ENCODE data around the gene ZEB1. TPM values are rescaled to one million over a fixed set of nuclear protein-coding genes. Genes with fewer than 3 reads are reported as not detected.
"Not testable (repeated sequence)": the region's sequence is repeated elsewhere in the genome, so short reads cannot be mapped to it uniquely, and the experiment has no call there.

The ZEB1 gene
- total RNA-seq, 1 experiment from 2014 or later, result 31.5 TPM

GRCh38 chr10:31363696-31364095 is 44.7 kb downstream of the ZEB1 start:
- H3K27ac ChIP-seq (ENCODE audit: low read length); in situ Hi-C loops (cut with HindIII; ENCODE audit: low pct_unique_long_range_greater_than_20kb, low sequenced_read_pairs); H3K4me3 ChIP-seq (ENCODE audit: low read depth in 2 of 2, low read length in 2 of 2); DNase-seq (ENCODE audit: low read depth, low spot score); ATAC-seq; BruUV-seq (replicated peaks); CTCF ChIA-PET; intact Hi-C loops (cut with micrococcal nuclease; ENCODE audit: unreplicated experiment); H3K9me3 ChIP-seq (ENCODE audit: control insufficient read depth, insufficient read depth, low read depth, low read length); H3K4me1 ChIP-seq (ENCODE audit: control insufficient read depth, insufficient read depth, low read length); POLR2A ChIA-PET; H3K36me3 ChIP-seq (ENCODE audit: control insufficient read depth, insufficient read depth, low read length); H3K27me3 ChIP-seq (ENCODE audit: control insufficient read depth, insufficient read depth, low read length): not testable (repeated sequence)

GRCh38 chr10:31364238-31364637 is 45.2 kb downstream of the ZEB1 start:
- CTCF ChIA-PET, result not testable (repeated sequence)

DNA sequence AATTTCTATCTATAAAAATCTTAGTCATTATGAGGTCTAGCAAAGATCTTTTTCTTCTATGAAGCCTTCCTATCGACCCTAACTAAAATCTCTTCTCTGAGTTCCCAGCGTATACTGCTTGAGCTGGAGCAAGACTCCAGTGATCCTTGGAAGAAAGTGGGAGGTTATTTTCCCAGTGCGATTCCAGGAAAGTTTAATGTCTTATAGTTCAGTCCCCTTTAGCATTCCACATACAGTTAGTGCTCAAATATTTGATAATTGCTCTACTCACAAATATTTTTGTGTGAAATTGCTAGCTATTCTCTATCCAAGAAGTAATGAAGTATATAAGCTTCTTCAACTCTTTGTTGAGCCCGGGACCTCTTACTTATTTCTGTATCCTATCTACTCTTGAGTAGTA is 47.7 kb downstream of the ZEB1 start:
- H3K9me3 ChIP-seq (ENCODE audit: control insufficient read depth, insufficient read depth, low read depth, low read length), result no peaks in the 10 kb centered on the region
- no peak overlapping the region for H3K27ac ChIP-seq (ENCODE audit: low read length)
- ChIA-PET POLR2A (no interaction called here), CTCF (no interaction called here)
- TF ChIP-seq SIN3A (IDR thresholded peaks at IDR 0.05; ENCODE audit: borderline replicate concordance, insufficient read depth, low read depth, low read length), result no peak
- TF ChIP-seq POLR2AphosphoS5 (IDR thresholded peaks at IDR 0.05; ENCODE audit: low read depth, low read length), result no peak
- H3K4me1 ChIP-seq (ENCODE audit: control insufficient read depth, insufficient read depth, low read length), result no peaks in the 10 kb centered on the region
- no peak overlapping the region for H3K4me3 ChIP-seq (ENCODE audit: low read depth in 2 of 2, low read length in 2 of 2)
- DNase-seq (ENCODE audit: low read depth, low spot score) (no peak), ATAC-seq (no peak)
- BruUV-seq (replicated peaks), result no TSS peak
- intact Hi-C loops (cut with micrococcal nuclease; ENCODE audit: unreplicated experiment) (no loop called here), in situ Hi-C loops (cut with HindIII; ENCODE audit: low pct_unique_long_range_greater_than_20kb, low sequenced_read_pairs) (no loop called here)
- H3K36me3 ChIP-seq (ENCODE audit: control insufficient read depth, insufficient read depth, low read length), result no peaks in the 10 kb centered on the region
- H3K27me3 ChIP-seq (ENCODE audit: control insufficient read depth, insufficient read depth, low read length), result no peaks in the 10 kb centered on the region

More at GRCh38 chr10:31364238-31364637, 45.2 kb downstream of the ZEB1 start:
- DNase-seq (ENCODE audit: low read depth, low spot score); H3K27me3 ChIP-seq (ENCODE audit: control insufficient read depth, insufficient read depth, low read length); H3K4me1 ChIP-seq (ENCODE audit: control insufficient read depth, insufficient read depth, low read length); H3K9me3 ChIP-seq (ENCODE audit: control insufficient read depth, insufficient read depth, low read depth, low read length); intact Hi-C loops (cut with micrococcal nuclease; ENCODE audit: unreplicated experiment); BruUV-seq (replicated peaks); ATAC-seq; in situ Hi-C loops (cut with HindIII; ENCODE audit: low pct_unique_long_range_greater_than_20kb, low sequenced_read_pairs); H3K4me3 ChIP-seq (ENCODE audit: low read depth in 2 of 2, low read length in 2 of 2); H3K27ac ChIP-seq (ENCODE audit: low read length); POLR2A ChIA-PET; H3K36me3 ChIP-seq (ENCODE audit: control insufficient read depth, insufficient read depth, low read length): not testable (repeated sequence)

DNA sequence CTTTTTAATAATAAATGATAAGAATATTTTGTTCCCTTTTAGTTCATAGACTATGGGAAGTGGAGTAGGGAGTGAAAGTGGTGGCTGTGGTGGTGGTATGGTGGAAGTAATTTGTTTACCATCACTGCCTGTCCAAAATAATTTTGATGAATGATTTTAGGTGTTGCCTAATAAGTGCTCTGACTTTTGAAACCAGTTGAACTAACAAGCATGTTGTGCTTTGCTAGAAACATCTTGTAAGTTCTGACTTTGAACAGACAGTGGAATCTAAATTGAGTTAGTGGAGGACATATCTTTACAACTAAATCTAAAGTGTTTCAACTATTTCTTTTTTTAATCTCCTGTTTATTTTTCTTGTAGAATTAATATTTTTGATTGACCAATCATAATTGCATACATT is 49.7 kb downstream of the ZEB1 start:
- DNase-seq (ENCODE audit: low read depth, low spot score), result no peak
- no peak overlapping the region for H3K4me3 ChIP-seq (ENCODE audit: low read depth in 2 of 2, low read length in 2 of 2)
- ChIA-PET CTCF (no interaction called here), POLR2A (interaction anchor here (0.7 kb wide), 1 partner anchor 481 kb away, joined by 3 read pairs; no protein-coding TSS in a partner anchor)
- no peaks in the 10 kb centered on the region for H3K4me1 ChIP-seq (ENCODE audit: control insufficient read depth, insufficient read depth, low read length)
- no peak for ATAC-seq
- no peaks in the 10 kb centered on the region for H3K36me3 ChIP-seq (ENCODE audit: control insufficient read depth, insufficient read depth, low read length)
- intact Hi-C loops (cut with micrococcal nuclease; ENCODE audit: unreplicated experiment), result no loop called here
- H3K9me3 ChIP-seq (ENCODE audit: control insufficient read depth, insufficient read depth, low read depth, low read length), result no peaks in the 10 kb centered on the region
- no TSS peak for BruUV-seq (replicated peaks)
- TF ChIP-seq CTCF (IDR thresholded peaks at IDR 0.05) (no peak), POLR2AphosphoS5 (IDR thresholded peaks at IDR 0.05; ENCODE audit: low read depth, low read length) (no peak), SIN3A (IDR thresholded peaks at IDR 0.05; ENCODE audit: borderline replicate concordance, insufficient read depth, low read depth, low read length) (no peak), TCF7L2 (IDR thresholded peaks at IDR 0.05; ENCODE audit: low read depth, low read length) (no peak)
- TF ChIP-seq, protein P1, sequence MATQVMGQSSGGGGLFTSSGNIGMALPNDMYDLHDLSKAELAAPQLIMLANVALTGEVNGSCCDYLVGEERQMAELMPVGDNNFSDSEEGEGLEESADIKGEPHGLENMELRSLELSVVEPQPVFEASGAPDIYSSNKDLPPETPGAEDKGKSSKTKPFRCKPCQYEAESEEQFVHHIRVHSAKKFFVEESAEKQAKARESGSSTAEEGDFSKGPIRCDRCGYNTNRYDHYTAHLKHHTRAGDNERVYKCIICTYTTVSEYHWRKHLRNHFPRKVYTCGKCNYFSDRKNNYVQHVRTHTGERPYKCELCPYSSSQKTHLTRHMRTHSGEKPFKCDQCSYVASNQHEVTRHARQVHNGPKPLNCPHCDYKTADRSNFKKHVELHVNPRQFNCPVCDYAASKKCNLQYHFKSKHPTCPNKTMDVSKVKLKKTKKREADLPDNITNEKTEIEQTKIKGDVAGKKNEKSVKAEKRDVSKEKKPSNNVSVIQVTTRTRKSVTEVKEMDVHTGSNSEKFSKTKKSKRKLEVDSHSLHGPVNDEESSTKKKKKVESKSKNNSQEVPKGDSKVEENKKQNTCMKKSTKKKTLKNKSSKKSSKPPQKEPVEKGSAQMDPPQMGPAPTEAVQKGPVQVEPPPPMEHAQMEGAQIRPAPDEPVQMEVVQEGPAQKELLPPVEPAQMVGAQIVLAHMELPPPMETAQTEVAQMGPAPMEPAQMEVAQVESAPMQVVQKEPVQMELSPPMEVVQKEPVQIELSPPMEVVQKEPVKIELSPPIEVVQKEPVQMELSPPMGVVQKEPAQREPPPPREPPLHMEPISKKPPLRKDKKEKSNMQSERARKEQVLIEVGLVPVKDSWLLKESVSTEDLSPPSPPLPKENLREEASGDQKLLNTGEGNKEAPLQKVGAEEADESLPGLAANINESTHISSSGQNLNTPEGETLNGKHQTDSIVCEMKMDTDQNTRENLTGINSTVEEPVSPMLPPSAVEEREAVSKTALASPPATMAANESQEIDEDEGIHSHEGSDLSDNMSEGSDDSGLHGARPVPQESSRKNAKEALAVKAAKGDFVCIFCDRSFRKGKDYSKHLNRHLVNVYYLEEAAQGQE (IDR thresholded peaks at IDR 0.05; ENCODE audit: insufficient read depth in 1 of 2, low read depth in 2 of 2, low read length in 1 of 2), result no peak
- in situ Hi-C loops (cut with HindIII; ENCODE audit: low pct_unique_long_range_greater_than_20kb, low sequenced_read_pairs), result no loop called here
- no peaks in the 10 kb centered on the region for H3K27me3 ChIP-seq (ENCODE audit: control insufficient read depth, insufficient read depth, low read length)
- no peak overlapping the region for H3K27ac ChIP-seq (ENCODE audit: low read length)
